SU-DHL-6 (cell line): ENCODE measurements around the gene FIBP.
A peak's percentile ranks its signal among the peaks of the same experiment; 100 is the strongest.

ENCODE experiments used
- H2AFZ ChIP-seq: fragments of 200-600 bp; sonication (generic); 2 replicates; pipeline ENCODE4 v1.6.1; 2014; ENCODE audit warnings: low read depth, mild to moderate bottlenecking, moderate library complexity, mixed read lengths, antibody characterized with exemption, low read length; ENCODE audit not compliant: severe bottlenecking
- H3F3A ChIP-seq: fragments of 200-600 bp; shearing (Covaris generic); 2 replicates; pipeline ENCODE4 v1.6.0; 2016; ENCODE audit warnings: antibody characterized with exemption, mild to moderate bottlenecking; ENCODE audit not compliant: insufficient read depth
- H3K27ac ChIP-seq: fragments of 200-600 bp; sonication (generic); 2 replicates; pipeline ENCODE4 v1.5.1; 2016; ENCODE audit warnings: low read depth, mild to moderate bottlenecking, low read length, moderate library complexity, mixed read lengths
- H3K27me3 ChIP-seq: fragments of 200-600 bp; sonication (generic), shearing (Covaris generic); 2 replicates; pipeline ENCODE4 v1.6.0; 2014; ENCODE audit warnings: mild to moderate bottlenecking, low read length
- H3K36me3 ChIP-seq: fragments of 200-600 bp; sonication (generic); 2 replicates; pipeline ENCODE4 v1.6.1; 2014; ENCODE audit warnings: mild to moderate bottlenecking, low read length, mixed read lengths
- H3K4me2 ChIP-seq: fragments of 300-600, 200-600 bp; shearing (Covaris generic), sonication (generic); 2 replicates; pipeline ENCODE4 v1.6.0; 2014; ENCODE audit warnings: low read length, low read depth, mild to moderate bottlenecking; ENCODE audit not compliant: poor library complexity, severe bottlenecking
- H3K4me3 ChIP-seq: fragments of 200-600 bp; sonication (generic); 2 replicates; pipeline ENCODE4 v1.5.1; 2014; ENCODE audit warnings: antibody characterized with exemption, low read length, mild to moderate bottlenecking, mixed read lengths; ENCODE audit not compliant: insufficient read depth, poor library complexity, severe bottlenecking
- H3K79me2 ChIP-seq: fragments of 200-600 bp; sonication (generic); 2 replicates; pipeline ENCODE4 v1.6.1; 2014; ENCODE audit warnings: mild to moderate bottlenecking, low read length, moderate library complexity; ENCODE audit not compliant: insufficient read depth
- H3K9ac ChIP-seq: fragments of 200-600 bp; sonication (generic); 2 replicates; pipeline ENCODE4 v1.7.0; 2014; ENCODE audit warnings: mild to moderate bottlenecking, low read length
- H3K9me2 ChIP-seq: fragments of 200-600 bp; sonication (generic); replicated peaks from 2 replicates; pipeline ENCODE4 v1.6.1; 2014; ENCODE audit warnings: low read length; ENCODE audit not compliant: insufficient read depth
- H3K9me3 ChIP-seq: fragments of 200-600 bp; sonication (generic); 2 replicates; pipeline ENCODE4 v1.6.1; 2014; ENCODE audit warnings: low read length, mixed read lengths; ENCODE audit not compliant: insufficient read depth
- H4K20me1 ChIP-seq: fragments of 200-600 bp; sonication (generic); 2 replicates; pipeline ENCODE4 v1.6.1; 2014; ENCODE audit warnings: low read depth, mild to moderate bottlenecking, antibody characterized with exemption, low read length, moderate library complexity, mixed read lengths
- CTCF ChIP-seq: fragments of 200-600 bp; sonication (generic); IDR thresholded peaks from one replicate; pipeline ENCODE4 v1.5.1; 2017; ENCODE audit warnings: antibody characterized with exemption, mild to moderate bottlenecking, low read length, moderate library complexity; ENCODE audit not compliant: insufficient read depth, poor library complexity, severe bottlenecking
- EZH2phosphoT487 ChIP-seq: fragments of 200-600 bp; sonication (generic), shearing (Covaris generic); conservative IDR thresholded peaks from 2 replicates; pipeline ENCODE4 v1.6.1; 2018; ENCODE audit warnings: mild to moderate bottlenecking, antibody characterized with exemption, low read length, moderate library complexity, mixed read lengths

FIBP gene

DNA sequence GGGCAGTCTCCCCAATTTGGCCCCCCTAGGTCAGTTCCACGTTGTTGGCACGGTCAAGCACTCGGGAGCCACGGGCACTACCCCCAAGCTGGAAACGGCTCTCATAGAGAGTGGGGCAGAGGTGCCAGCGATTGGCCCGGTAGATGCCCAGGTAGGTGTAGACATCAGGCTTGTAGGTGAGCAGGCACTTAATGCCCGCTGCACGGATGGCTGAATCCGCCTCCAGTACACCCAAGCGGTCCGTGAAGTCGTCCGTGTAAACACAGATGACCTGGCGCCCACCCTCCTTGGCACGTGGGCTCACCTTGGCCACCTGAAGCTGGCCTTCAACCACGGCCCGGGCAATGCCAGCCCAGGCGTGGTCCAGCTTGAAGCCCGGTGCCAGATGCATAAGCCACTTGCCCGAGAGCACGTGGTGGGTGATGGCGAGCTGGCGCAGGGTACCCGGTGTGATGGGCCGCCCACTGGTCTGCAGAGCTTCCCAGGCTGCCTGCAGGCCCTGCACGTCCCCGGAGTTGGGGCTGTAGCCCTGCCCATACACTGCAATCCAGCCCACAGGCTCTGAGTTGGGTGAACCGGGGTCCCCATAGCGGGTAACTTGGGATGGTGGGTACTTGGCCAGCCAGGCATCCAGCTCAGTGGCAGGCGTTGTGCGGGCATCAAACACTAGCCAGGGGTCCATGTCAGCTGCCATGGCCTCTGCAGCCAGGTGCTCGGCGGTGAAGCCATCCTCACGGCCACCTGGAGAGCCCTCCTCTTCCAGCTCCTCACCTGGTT is 29.4 kb upstream of the FIBP start:
- Histone ChIP-seq H3K9me3 (no peaks in the 10 kb centered on the region), H3K9ac (peak overlapping the region; percentile 76; the same call in 1 of the 2 replicates), H4K20me1 (no peaks in the 10 kb centered on the region), H3F3A (no peaks in the 10 kb centered on the region), H3K4me2 (peak overlapping the region; percentile 87), H3K79me2 (no peaks in the 10 kb centered on the region), H3K27me3 (no peaks in the 10 kb centered on the region), H3K9me2 (no peaks in the 10 kb centered on the region), H3K36me3 (no peaks in the 10 kb centered on the region), H2AFZ (no peak overlapping the region), H3K27ac (no peak overlapping the region), H3K4me3 (peak overlapping the region; percentile 73)
- TF ChIP-seq CTCF: no peak
- TF ChIP-seq EZH2phosphoT487: no peak

GRCh38 chr11:65917077-65917433 is 28.8 kb upstream of the FIBP start:
- H3F3A ChIP-seq: no peaks in the 10 kb centered on the region
- no peaks in the 10 kb centered on the region for H3K36me3 ChIP-seq
- no peaks in the 10 kb centered on the region for H3K79me2 ChIP-seq
- no peak overlapping the region for H3K4me3 ChIP-seq
- H3K27ac ChIP-seq: no peak overlapping the region
- H3K27me3 ChIP-seq: no peaks in the 10 kb centered on the region
- no peaks in the 10 kb centered on the region for H3K9me2 ChIP-seq
- no peak overlapping the region for H3K9ac ChIP-seq
- H3K4me2 ChIP-seq: no peak overlapping the region
- no peaks in the 10 kb centered on the region for H3K9me3 ChIP-seq
- no peaks in the 10 kb centered on the region for H4K20me1 ChIP-seq
- H2AFZ ChIP-seq: no peak overlapping the region
- TF ChIP-seq EZH2phosphoT487 (no peak), CTCF (no peak)

DNA sequence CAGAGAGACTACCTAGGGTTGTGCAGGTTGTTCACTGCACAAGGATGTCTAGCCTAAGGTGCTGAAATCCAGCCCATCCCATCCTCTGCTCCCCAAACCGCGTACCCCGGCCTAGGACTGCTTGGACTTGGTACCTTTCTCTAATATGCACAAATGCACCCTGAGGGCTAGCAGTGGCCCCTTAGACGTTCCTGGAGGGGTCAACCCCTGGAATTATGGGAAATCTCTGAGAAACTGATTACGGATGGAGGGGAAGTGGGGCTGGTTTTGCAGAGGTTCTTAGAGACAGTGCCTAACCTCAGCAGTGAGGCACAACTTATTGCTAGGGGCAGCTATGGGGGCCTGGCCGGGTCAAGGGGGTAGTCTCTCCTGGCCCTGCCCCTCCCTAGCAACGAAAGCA is 28.1 kb upstream of the FIBP start:
- H3K79me2 ChIP-seq: no peaks in the 10 kb centered on the region
- no peak overlapping the region for H3K4me2 ChIP-seq
- H3F3A ChIP-seq: no peaks in the 10 kb centered on the region
- no peaks in the 10 kb centered on the region for H4K20me1 ChIP-seq
- H2AFZ ChIP-seq: no peak overlapping the region
- no peaks in the 10 kb centered on the region for H3K9me3 ChIP-seq
- TF ChIP-seq EZH2phosphoT487 (no peak), CTCF (no peak)
- no peaks in the 10 kb centered on the region for H3K27me3 ChIP-seq
- H3K9me2 ChIP-seq: no peaks in the 10 kb centered on the region
- no peak overlapping the region for H3K4me3 ChIP-seq
- H3K27ac ChIP-seq: no peak overlapping the region
- H3K9ac ChIP-seq: no peak overlapping the region
- H3K36me3 ChIP-seq: no peaks in the 10 kb centered on the region
